Testis (tissue), 3 donors: ENCODE results near the gene DNAJB14. TPM values are rescaled to one million over a fixed set of nuclear protein-coding genes. Genes with fewer than 3 reads are reported as not detected.

Experiments
- DNase-seq: peaks from one replicate; pipeline ENCODE4 v3.0.0-alpha.2; 2019
- H3K27ac ChIP-seq, 2 donors: fragments of 200-600 bp; sonication (generic); one replicate each; pipeline ENCODE4 v1.5.1; 2019
- H3K27me3 ChIP-seq: fragments of 200-600 bp; sonication (generic); one replicate; pipeline ENCODE4 v1.5.1; 2019
- H3K36me3 ChIP-seq: fragments of 200-600 bp; sonication (generic); one replicate; pipeline ENCODE4 v1.5.1; 2017; ENCODE audit warnings: low read depth; ENCODE audit errors: missing control alignments
- H3K4me1 ChIP-seq: fragments of 200-600 bp; sonication (generic); one replicate; pipeline ENCODE4 v1.5.1; 2019
- H3K4me3 ChIP-seq, 2 donors: fragments of 200-600 bp; sonication (generic); one replicate each; pipeline ENCODE4 v1.5.1; 2017 to 2019
- H3K9me3 ChIP-seq: fragments of 200-600 bp; sonication (generic); one replicate; pipeline ENCODE4 v1.5.1; 2017
- CTCF ChIP-seq, 3 experiments: fragments of 450-650 bp in 2 of 3; fragments of 200-600 bp in 1 of 3; sonication (generic) in 1 of 3; IDR thresholded peaks; one replicate each; pipeline ENCODE4 v1.5.1; 2016 to 2019; ENCODE audit warnings: antibody characterized with exemption in 3 of 3, mild to moderate bottlenecking in 2 of 3, moderate library complexity in 1 of 3
- POLR2A ChIP-seq: fragments of 450-650 bp; IDR thresholded peaks from one replicate; pipeline ENCODE4 v1.6.1; 2017; ENCODE audit warnings: antibody characterized with exemption, mild to moderate bottlenecking, moderate library complexity
- WGBS, 2 donors: methylation state at CpG; one replicate each; pipeline ENCODE4 v1.1.5; 2018; 5-methylcytosine and 5-hydroxymethylcytosine counted together
- intact Hi-C: fragments of 100-400 bp; cut with DNase I; formaldehyde crosslinking; loops from one replicate; pipeline ENCODE4 v1.15.1; 2023; ENCODE audit warnings: low total_unique reads
- polyA plus RNA-seq: library from polyadenylated mRNA; stranded (reverse); fragments of 350-450 nt; fragmentation: Illumina TruSeq; extraction: RNeasy Lipid Tissue Mini Kit (QIAGEN cat#74804); gene quantifications from one replicate; pipeline ENCODE4 v1.2.3, GENCODE V29; 2014; ENCODE audit warnings: low read depth, low replicate concordance; ENCODE audit not compliant: insufficient read depth
- total RNA-seq, 2 donors: library from RNA; depleted of rRNA; stranded (reverse); fragments of >200 nt; gene quantifications; one replicate each; pipeline ENCODE4 v1.2.3, GENCODE V29; 2016

Gene DNAJB14
- total and polyA plus RNA-seq, 3 donors from 2014 or later, result 7.7 to 22.4 (median 19.9) TPM

- Histone ChIP-seq H3K4me3 (no peak overlapping the region), H3K27ac (no peak overlapping the region), H3K4me1 (no peaks in the 10 kb centered on the region), H3K27me3 (no peaks in the 10 kb centered on the region), H3K36me3 (no peaks in the 10 kb centered on the region), H3K9me3 (no peaks in the 10 kb centered on the region)
- intact Hi-C loops, result no loop called here
- TF ChIP-seq CTCF (IDR thresholded peaks at IDR 0.05) (no peak), POLR2A (no peak)
- WGBS, 2 donors, result 83 to 88% methylated on average over 4 of the region's 4 CpGs
- DNase-seq, result no peak
These were observed 37.0 kb upstream of the DNAJB14 start for GRCh38 chr4:99983289-99983943.

- DNase-seq, result no peak
- H3K4me1 ChIP-seq, result no peaks in the 10 kb centered on the region
- H3K4me3 ChIP-seq, result no peak overlapping the region
- H3K27ac ChIP-seq, result no peak overlapping the region
- no peaks in the 10 kb centered on the region for H3K9me3 ChIP-seq
- intact Hi-C loops, result no loop called here
- no peak for TF ChIP-seq CTCF (IDR thresholded peaks at IDR 0.05)
- TF ChIP-seq POLR2A, result no peak
- H3K36me3 ChIP-seq, result no peaks in the 10 kb centered on the region
- no peaks in the 10 kb centered on the region for H3K27me3 ChIP-seq
These were observed 33.5 kb upstream of the DNAJB14 start for GRCh38 chr4:99979872-99980271.

- Histone ChIP-seq H3K27ac (no peak overlapping the region), H3K4me1 (no peaks in the 10 kb centered on the region), H3K27me3 (no peaks in the 10 kb centered on the region), H3K9me3 (no peaks in the 10 kb centered on the region), H3K36me3 (no peaks in the 10 kb centered on the region), H3K4me3 (no peak overlapping the region)
- TF ChIP-seq POLR2A (no peak), CTCF (IDR thresholded peaks at IDR 0.05) (no peak)
- intact Hi-C loops, result no loop called here
- DNase-seq, result no peak
- 93 to 94% methylated on average over 7 to 12 of the region's 12 CpGs for WGBS, 2 donors
These were observed 25.2 kb upstream of the DNAJB14 start for GRCh38 chr4:99971453-99972111.

- WGBS, 2 donors, result 71 to 75% methylated on average over 1 of the region's 1 CpG
These were observed 21.9 kb upstream of the DNAJB14 start for GRCh38 chr4:99968330-99968729.

More at GRCh38 chr4:99968330-99968729, 21.9 kb upstream of the DNAJB14 start:
- no peaks in the 10 kb centered on the region for H3K4me1 ChIP-seq
- no peak overlapping the region for H3K27ac ChIP-seq
- intact Hi-C loops, result no loop called here
- no peaks in the 10 kb centered on the region for H3K36me3 ChIP-seq
- no peak for DNase-seq
- no peaks in the 10 kb centered on the region for H3K27me3 ChIP-seq
- no peak overlapping the region for H3K4me3 ChIP-seq
- TF ChIP-seq CTCF (IDR thresholded peaks at IDR 0.05) (no peak), POLR2A (no peak)
- H3K9me3 ChIP-seq, result no peaks in the 10 kb centered on the region
